ENCODE data around the gene ZNF511.

The ZNF511 gene

DNA sequence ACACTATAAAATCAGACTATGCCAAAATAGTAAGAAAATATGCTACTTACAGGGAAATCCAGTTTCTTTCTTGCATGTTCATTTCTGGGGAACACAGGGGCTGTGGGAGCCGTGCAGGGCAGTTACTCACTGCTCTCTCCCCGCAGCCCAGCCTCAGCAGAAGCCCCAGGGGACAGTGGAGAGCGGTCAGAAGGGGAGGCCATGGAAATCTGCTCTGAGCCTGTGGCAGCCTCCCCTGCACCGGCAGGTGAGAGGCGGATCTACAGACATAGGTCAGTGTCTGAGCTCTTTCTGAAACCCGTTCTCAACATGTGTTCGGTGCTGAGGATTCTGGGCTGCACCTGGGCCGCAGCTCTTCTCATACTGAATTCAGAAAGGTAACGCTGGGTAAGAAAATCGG, 2.9 kb downstream of the ZNF511 start:
- TF ChIP-seq ZFX (IDR thresholded peaks at IDR 0.05): no peak
- no peak overlapping the region for H3K27ac ChIP-seq

GRCh38 chr10:133312016-133312768, 3.5 kb downstream of the ZNF511 start:
- TF ChIP-seq, protein P1, sequence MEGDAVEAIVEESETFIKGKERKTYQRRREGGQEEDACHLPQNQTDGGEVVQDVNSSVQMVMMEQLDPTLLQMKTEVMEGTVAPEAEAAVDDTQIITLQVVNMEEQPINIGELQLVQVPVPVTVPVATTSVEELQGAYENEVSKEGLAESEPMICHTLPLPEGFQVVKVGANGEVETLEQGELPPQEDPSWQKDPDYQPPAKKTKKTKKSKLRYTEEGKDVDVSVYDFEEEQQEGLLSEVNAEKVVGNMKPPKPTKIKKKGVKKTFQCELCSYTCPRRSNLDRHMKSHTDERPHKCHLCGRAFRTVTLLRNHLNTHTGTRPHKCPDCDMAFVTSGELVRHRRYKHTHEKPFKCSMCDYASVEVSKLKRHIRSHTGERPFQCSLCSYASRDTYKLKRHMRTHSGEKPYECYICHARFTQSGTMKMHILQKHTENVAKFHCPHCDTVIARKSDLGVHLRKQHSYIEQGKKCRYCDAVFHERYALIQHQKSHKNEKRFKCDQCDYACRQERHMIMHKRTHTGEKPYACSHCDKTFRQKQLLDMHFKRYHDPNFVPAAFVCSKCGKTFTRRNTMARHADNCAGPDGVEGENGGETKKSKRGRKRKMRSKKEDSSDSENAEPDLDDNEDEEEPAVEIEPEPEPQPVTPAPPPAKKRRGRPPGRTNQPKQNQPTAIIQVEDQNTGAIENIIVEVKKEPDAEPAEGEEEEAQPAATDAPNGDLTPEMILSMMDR (conservative IDR thresholded peaks at IDR 0.05): no peak
- TF ChIP-seq ZFX (IDR thresholded peaks at IDR 0.05): no peak
- H3K27ac ChIP-seq: no peak overlapping the region

DNA sequence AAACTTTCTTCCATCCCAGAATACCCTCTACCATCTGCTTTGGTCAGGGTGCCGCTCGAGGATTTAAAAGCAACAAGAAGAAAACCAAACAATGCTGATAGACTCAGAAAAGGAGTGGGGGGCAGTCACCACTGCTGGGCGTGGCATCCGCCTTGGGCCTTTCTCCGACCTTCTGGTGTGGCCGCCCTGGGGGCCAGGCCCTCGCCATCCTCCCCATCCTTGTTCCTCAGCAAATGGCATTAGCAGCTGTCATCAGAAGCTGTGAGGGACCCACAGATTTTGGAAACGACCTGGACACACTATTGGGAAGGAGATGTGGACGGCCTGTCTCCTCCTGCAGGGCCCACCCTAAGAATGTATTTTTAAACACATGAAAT, 4.0 kb downstream of the ZNF511 start:
- H3K27ac ChIP-seq: no peak overlapping the region; the same call in 1 of the 2 replicates
- TF ChIP-seq, protein P1 (conservative IDR thresholded peaks at IDR 0.05): no peak
- no peak for TF ChIP-seq ZFX (IDR thresholded peaks at IDR 0.05)

GRCh38 chr10:133313192-133313591, 4.5 kb downstream of the ZNF511 start:
- H3K27ac ChIP-seq: peak overlapping the region; percentile 5; the same call in 1 of the 2 replicates
- no peak for TF ChIP-seq ZFX (IDR thresholded peaks at IDR 0.05)
- TF ChIP-seq, protein P1 (conservative IDR thresholded peaks at IDR 0.05): no peak

DNA sequence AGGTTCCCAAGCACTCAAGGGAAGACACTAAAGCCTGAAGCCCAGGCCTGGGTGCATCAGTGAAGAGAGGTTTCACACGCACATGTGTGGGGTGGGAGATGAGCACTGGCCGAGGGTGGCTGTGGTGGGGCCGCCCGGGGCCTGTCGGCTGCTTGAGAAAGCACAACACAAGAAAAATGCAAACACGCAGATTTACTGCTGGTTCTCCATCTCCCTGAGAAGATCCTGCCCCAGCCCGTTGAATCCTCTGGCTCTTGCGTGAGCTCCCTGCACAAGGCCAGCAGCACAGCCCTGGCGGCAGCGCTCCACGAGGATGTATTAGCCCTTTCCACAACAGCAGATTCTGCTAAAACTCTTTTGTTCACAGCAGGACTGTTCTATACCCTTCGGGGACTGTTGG, 6.2 kb downstream of the ZNF511 start:
- H3K27ac ChIP-seq: no peak overlapping the region
- TF ChIP-seq, protein P1 (conservative IDR thresholded peaks at IDR 0.05): no peak
- TF ChIP-seq ZFX (IDR thresholded peaks at IDR 0.05): no peak

DNA sequence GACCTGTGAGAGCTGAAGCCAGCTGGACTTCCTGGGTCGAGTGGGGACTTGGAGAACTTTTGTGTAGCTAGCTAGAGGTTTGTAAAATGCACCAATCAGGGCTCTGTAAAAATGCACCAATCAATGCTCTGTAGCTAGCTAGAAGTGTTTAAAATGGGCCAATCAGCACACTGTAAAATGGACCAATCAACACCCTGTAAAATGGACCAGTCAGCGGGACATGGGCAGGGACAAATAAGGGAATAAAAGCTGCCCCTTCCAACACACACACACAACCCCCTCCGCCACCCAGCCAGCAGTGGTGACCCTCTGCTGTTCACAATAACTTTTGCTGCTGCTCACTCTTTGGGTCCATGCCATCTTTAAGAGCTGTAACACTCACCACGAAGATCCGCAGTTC, 7.1 kb downstream of the ZNF511 start:
- TF ChIP-seq ZFX (IDR thresholded peaks at IDR 0.05): no peak
- TF ChIP-seq, protein P1 (conservative IDR thresholded peaks at IDR 0.05): no peak
- no peak overlapping the region for H3K27ac ChIP-seq

DNA sequence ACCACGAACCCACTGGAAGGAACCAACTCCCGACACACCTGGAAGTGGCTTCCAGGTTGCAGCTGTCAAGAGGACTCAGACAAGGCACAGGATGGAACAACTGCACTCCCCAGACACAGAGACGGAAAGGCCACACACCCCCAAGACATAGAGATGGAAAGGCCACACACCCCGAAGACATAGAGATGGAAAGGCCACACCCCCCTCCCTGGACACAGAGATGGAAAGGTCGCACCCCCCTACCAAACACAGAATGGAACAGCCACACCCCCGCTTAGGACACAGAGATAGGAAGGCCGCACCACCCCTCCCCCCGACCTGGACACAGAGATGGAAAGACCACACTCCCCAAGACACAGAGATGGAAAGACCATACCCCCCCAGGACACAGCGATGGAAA, 7.6 kb downstream of the ZNF511 start:
- TF ChIP-seq, protein P1 (conservative IDR thresholded peaks at IDR 0.05): no peak
- TF ChIP-seq ZFX (IDR thresholded peaks at IDR 0.05): no peak

DNA sequence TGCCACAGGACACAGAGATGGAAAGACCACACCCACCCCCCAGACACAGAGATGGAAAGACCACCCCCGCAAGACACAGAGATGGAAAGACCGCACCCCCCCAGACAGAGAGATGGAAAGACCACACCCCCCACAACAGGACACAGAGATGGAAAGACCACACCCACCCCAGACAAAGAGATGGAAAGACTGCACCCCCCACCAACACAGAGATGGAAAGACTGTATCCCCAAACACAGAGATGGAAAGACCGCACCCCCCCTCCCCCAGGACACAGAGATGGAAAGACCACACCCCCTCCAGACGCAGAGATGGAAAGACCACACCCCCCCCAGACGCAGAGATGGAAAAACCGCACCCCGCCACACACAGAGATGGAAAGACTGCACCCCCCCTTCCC, 8.0 kb downstream of the ZNF511 start:
- TF ChIP-seq ZFX (IDR thresholded peaks at IDR 0.05): no peak
- TF ChIP-seq, protein P1 (conservative IDR thresholded peaks at IDR 0.05): no peak
- H3K27ac ChIP-seq: no peak overlapping the region

More for the DNA sequence above, 7.6 kb downstream of the ZNF511 start:
- no peak overlapping the region for H3K27ac ChIP-seq
